ENCODE data around the gene SEPHS2. TPM values are rescaled to one million over a fixed set of nuclear protein-coding genes. Genes with fewer than 3 reads are reported as not detected.
A peak's percentile ranks its signal among the peaks of the same experiment; 100 is the strongest.
"Not testable (repeated sequence)": the region's sequence is repeated elsewhere in the genome, so short reads cannot be mapped to it uniquely, and the experiment has no call there.

The SEPHS2 gene
- polyA plus RNA-seq, 1 experiment = 44.4 TPM

DNA sequence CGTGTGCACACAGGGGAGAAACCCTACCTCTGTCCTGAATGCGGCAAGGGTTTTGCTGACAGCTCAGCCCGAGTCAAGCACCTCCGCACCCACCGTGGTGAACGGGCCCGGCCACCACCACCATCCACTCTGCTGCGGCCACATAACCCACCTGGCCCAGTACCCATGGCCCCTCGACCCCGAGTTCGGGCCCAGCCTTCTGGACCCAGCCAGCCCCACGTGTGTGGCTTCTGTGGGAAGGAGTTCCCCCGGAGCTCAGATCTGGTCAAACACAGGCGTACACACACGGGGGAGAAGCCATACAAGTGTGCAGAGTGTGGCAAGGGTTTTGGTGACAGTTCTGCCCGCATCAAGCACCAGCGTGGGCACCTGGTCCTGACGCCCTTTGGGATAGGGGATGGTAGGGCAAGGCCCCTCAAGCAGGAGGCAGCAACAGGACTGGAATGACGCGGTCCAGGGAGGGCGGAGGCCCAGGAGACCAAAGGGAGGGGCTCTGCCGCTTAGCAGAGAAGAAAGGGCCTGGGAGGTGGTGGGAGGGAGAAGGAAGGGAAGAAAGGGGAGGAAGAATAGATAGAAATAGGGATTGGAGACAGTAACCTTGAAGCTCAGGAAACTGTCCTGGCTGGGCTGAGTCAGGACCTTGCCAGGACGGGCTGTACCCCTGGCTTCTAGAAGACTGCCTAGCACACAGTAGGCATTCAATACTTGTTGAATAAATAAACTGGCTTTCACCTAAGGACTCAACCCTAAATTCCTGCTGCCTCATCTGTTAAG is 46.8 kb downstream of the SEPHS2 start:
- Histone ChIP-seq H3K27me3 (ENCODE audit: control insufficient read depth, insufficient read depth, low read length) (no peaks in the 10 kb centered on the region), H3K4me3 (ENCODE audit: low read depth, low read length) (no peak overlapping the region), H3K36me3 (ENCODE audit: control insufficient read depth, insufficient read depth, low read length) (peaks cover 4% of the 10 kb centered on the region)
- TF ChIP-seq, protein P1, sequence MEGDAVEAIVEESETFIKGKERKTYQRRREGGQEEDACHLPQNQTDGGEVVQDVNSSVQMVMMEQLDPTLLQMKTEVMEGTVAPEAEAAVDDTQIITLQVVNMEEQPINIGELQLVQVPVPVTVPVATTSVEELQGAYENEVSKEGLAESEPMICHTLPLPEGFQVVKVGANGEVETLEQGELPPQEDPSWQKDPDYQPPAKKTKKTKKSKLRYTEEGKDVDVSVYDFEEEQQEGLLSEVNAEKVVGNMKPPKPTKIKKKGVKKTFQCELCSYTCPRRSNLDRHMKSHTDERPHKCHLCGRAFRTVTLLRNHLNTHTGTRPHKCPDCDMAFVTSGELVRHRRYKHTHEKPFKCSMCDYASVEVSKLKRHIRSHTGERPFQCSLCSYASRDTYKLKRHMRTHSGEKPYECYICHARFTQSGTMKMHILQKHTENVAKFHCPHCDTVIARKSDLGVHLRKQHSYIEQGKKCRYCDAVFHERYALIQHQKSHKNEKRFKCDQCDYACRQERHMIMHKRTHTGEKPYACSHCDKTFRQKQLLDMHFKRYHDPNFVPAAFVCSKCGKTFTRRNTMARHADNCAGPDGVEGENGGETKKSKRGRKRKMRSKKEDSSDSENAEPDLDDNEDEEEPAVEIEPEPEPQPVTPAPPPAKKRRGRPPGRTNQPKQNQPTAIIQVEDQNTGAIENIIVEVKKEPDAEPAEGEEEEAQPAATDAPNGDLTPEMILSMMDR (IDR thresholded peaks at IDR 0.05; ENCODE audit: insufficient read depth, low read depth, low read length) = no peak
- ChIA-PET CTCF (interaction anchor here (1.1 kb wide), 1 partner anchor 11 kb away, joined by 4 read pairs; no protein-coding TSS in a partner anchor), POLR2A (interaction anchor here (0.5 kb wide), 1 partner anchor 64 kb away, joined by 7 read pairs; no protein-coding TSS in a partner anchor)
- no peak for DNase-seq (ENCODE audit: low read depth)

DNA sequence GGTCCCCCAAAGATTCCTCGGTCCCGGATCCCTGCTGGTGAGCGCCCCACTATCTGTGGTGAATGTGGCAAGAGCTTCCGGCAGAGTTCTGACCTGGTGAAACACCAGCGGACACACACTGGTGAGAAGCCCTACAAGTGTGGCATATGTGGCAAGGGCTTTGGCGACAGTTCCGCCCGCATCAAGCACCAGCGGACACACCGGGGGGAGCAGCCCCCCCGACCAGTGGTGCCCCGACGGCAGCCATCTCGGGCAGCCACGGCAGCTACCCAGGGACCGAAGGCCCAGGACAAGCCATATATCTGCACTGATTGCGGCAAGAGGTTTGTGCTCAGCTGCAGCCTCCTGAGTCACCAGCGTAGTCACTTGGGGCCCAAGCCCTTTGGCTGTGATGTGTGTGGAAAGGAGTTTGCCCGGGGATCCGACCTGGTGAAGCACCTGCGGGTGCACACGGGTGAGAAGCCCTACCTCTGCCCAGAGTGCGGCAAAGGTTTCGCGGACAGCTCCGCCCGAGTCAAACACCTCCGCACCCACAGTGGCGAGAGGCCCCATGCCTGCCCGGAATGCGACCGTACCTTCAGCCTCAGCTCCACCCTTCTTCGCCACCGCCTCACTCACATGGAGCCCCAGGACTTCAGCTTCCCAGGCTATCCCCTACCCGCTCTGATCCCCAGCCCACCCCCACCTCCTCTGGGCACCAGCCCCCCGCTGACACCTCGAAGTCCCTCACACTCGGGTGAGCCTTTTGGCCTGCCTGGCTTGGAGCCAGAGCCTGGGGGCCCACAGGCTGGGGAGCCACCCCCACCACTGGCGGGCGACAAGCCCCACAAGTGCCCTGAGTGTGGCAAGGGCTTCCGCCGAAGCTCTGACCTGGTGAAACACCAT is 47.7 kb downstream of the SEPHS2 start:
- ChIA-PET CTCF (interaction anchor here (1.4 kb wide), 1 partner anchor 9 kb away, joined by 4 read pairs; the partner anchor contains the start of gene ZNF771), POLR2A (interaction anchor here (0.5 kb wide), 1 partner anchor 63 kb away, joined by 7 read pairs; no protein-coding TSS in a partner anchor)
- no peak for DNase-seq (ENCODE audit: low read depth)

DNA sequence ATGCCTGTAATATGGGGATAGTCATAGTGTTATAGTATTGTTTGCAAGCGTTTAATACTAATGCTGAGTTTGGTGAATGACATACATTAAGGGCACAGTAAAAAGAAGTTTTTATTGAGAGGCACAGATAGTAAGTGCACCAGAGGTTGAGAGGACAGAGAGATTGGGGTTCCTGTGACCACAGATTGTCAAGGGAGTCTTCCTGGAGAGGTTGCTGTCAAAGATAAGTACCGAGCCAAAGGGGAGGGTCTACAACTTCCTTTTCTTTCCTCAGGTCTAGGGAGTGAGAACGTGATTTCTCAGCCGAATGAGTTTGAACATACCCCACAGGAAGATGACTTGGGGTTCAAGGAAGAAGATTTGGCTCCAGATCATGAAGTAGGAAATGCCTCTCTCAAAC is 48.6 kb downstream of the SEPHS2 start:
- ChIA-PET CTCF (interaction anchor here (1.4 kb wide), 1 partner anchor 10 kb away, joined by 4 read pairs; the partner anchor contains the start of gene ZNF771), POLR2A (no interaction called here)
- TF ChIP-seq, protein P1 (IDR thresholded peaks at IDR 0.05; ENCODE audit: insufficient read depth, low read depth, low read length) = no peak

More for the DNA sequence above, 47.7 kb downstream of the SEPHS2 start:
- Histone ChIP-seq H3K27me3 (ENCODE audit: control insufficient read depth, insufficient read depth, low read length) (no peaks in the 10 kb centered on the region), H3K36me3 (ENCODE audit: control insufficient read depth, insufficient read depth, low read length) (peaks cover 4% of the 10 kb centered on the region), H3K4me3 (ENCODE audit: low read depth, low read length) (no peak overlapping the region)
- TF ChIP-seq, protein P1 (IDR thresholded peaks at IDR 0.05; ENCODE audit: insufficient read depth, low read depth, low read length) = no peak

DNA sequence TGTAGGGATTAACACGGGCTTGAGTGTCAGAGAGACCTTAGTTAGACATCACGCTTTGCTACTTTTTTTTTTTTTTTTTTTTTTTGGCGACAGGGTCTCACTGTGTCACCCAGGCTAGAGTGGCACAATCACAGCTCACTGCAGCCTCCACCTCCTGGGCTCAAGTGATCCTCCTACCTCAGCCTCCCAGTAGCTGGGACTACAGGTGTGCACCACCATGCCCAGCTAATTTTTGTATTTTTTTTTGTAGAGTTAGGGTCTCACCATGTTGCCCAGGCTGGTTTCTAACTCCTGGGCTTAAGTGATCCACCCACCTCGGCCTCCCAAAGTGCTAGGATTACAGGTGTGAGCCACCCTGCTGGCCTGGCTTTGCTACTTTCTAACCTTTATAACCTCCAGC is 49.0 kb downstream of the SEPHS2 start:
- CTCF ChIA-PET = interaction anchor here (1.1 to 2.1 kb wide), 4 partner anchors 8 to 19 kb away, joined by 3 to 8 read pairs (median 6); partner anchors contain the start of gene ZNF771
- DNase-seq (ENCODE audit: low read depth); H3K4me3 ChIP-seq (ENCODE audit: low read depth, low read length); H3K27me3 ChIP-seq (ENCODE audit: control insufficient read depth, insufficient read depth, low read length); H3K36me3 ChIP-seq (ENCODE audit: control insufficient read depth, insufficient read depth, low read length); POLR2A ChIA-PET: not testable (repeated sequence)

More for the DNA sequence above, 48.6 kb downstream of the SEPHS2 start:
- no peak overlapping the region for H3K4me3 ChIP-seq (ENCODE audit: low read depth, low read length)
- H3K36me3 ChIP-seq (ENCODE audit: control insufficient read depth, insufficient read depth, low read length) = peaks cover 4% of the 10 kb centered on the region
- no peaks in the 10 kb centered on the region for H3K27me3 ChIP-seq (ENCODE audit: control insufficient read depth, insufficient read depth, low read length)
- DNase-seq (ENCODE audit: low read depth) = no peak

DNA sequence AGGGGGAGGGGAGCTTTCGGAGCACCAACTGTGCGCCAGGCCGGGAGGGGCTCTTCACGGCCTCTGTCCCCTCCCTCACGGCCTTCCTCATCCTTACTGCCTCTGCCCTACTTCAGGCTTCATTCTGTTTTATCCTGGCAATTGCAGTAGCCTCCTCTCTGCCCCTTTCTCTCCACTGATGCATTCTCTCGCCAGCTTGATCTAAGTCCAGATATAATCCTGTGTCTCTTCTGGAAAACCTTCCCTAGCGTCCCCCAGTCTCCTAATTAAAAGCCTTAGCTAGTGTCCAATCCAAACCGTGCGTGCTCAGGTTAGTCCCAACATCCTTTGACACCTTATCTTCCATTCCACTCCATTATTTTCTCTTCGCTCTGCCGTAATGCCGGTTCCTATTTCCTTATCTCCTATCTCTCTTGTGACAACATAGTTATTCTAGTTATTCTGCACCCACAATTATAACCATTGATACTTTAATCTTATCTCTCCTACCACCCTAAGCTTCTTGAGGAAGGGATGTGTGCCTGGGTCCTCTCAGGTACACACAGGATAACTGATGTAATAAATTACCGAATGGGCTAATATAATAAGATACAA is 49.6 kb downstream of the SEPHS2 start:
- ChIA-PET CTCF (interaction anchor here (1.1 to 2.1 kb wide), 6 partner anchors 9 to 27 kb away, joined by 3 to 8 read pairs (median 5); partner anchors contain the start of gene ZNF771), POLR2A (no interaction called here)
- Histone ChIP-seq H3K4me3 (ENCODE audit: low read depth, low read length) (peak overlapping the region; percentile 81), H3K27me3 (ENCODE audit: control insufficient read depth, insufficient read depth, low read length) (no peaks in the 10 kb centered on the region), H3K36me3 (ENCODE audit: control insufficient read depth, insufficient read depth, low read length) (peaks cover 4% of the 10 kb centered on the region)
- DNase-seq (ENCODE audit: low read depth) = no peak
- TF ChIP-seq, protein P1 (IDR thresholded peaks at IDR 0.05; ENCODE audit: insufficient read depth, low read depth, low read length) = no peak

Measured in BJ (cell line).